Lower leg skin (tissue), 3 donors: ENCODE data around the gene ITGB3.

ENCODE experiments used
- CTCF ChIP-seq, 3 donors: fragments of 450-650 bp; IDR thresholded peaks; one replicate each; pipeline ENCODE4 v1.5.1; 2016; ENCODE audit warnings: antibody characterized with exemption in 3 of 3, mild to moderate bottlenecking in 3 of 3, moderate library complexity in 2 of 3
- POLR2A ChIP-seq, 2 donors: fragments of 450-650 bp; IDR thresholded peaks; one replicate each; pipeline ENCODE4 v1.6.1; 2016 to 2017; ENCODE audit warnings: antibody characterized with exemption in 2 of 2, mild to moderate bottlenecking in 1 of 2, moderate library complexity in 1 of 2

- TF ChIP-seq CTCF (IDR thresholded peaks at IDR 0.05): peak in 1 of 3 donors; percentile 84
- TF ChIP-seq POLR2A (IDR thresholded peaks at IDR 0.05): no peak
Measured at GRCh38 chr17:47315451-47316266, 62.0 kb downstream of the ITGB3 start.
